Muscle layer of colon (tissue), 2 donors: ENCODE measurements around the gene TMCC2.
"Not testable (repeated sequence)": the region's sequence is repeated elsewhere in the genome, so short reads cannot be mapped to it uniquely, and the experiment has no call there.

Experiments
- H3K27ac ChIP-seq: one replicate; pipeline ENCODE4 v1.7.0; 2013; ENCODE audit warnings: low read depth, mild to moderate bottlenecking, low read length, moderate library complexity
- H3K27me3 ChIP-seq, 2 donors: one replicate each; pipeline ENCODE4 v1.7.0; 2013; ENCODE audit warnings: low read length in 2 of 2, mild to moderate bottlenecking in 2 of 2; ENCODE audit not compliant: insufficient read depth in 2 of 2, control insufficient read depth in 1 of 2
- H3K36me3 ChIP-seq: one replicate; pipeline ENCODE4 v1.7.0; 2013; ENCODE audit warnings: mild to moderate bottlenecking, low read length; ENCODE audit not compliant: insufficient read depth
- H3K4me1 ChIP-seq: one replicate; pipeline ENCODE4 v1.7.0; 2013; ENCODE audit warnings: mild to moderate bottlenecking, low read length; ENCODE audit not compliant: insufficient read depth
- H3K4me3 ChIP-seq, 2 donors: one replicate each; pipeline ENCODE4 v1.7.0; 2013; ENCODE audit warnings: low read length in 2 of 2, low read depth in 1 of 2, mild to moderate bottlenecking in 1 of 2, moderate library complexity in 1 of 2
- H3K9ac ChIP-seq: one replicate; pipeline ENCODE4 v1.7.0; 2013; ENCODE audit warnings: low read length
- H3K9me3 ChIP-seq: one replicate; pipeline ENCODE4 v1.7.0; 2013; ENCODE audit warnings: mild to moderate bottlenecking, low read length
- donor health status: abdominal sarcoma.
- donor health status: Adenocarcinoma of cecum.

Gene TMCC2

GRCh38 chr1:205227584-205228013 is at the start of gene TMCC2:
TSS of gene TMCC2 (plus strand) at chr1:205227946. CDS start at chr1:205228565, 619 bp downstream.
- no peaks in the 10 kb centered on the region for H3K9me3 ChIP-seq
- no peaks in the 10 kb centered on the region for H3K27me3 ChIP-seq
- no peaks in the 10 kb centered on the region for H3K36me3 ChIP-seq
- H3K27ac ChIP-seq = peak within 1 kb of the TSS; percentile 60
- peak within 1 kb of the TSS; percentile 21 for H3K9ac ChIP-seq
- peaks cover 23% of the 10 kb centered on the region for H3K4me1 ChIP-seq
- H3K4me3 ChIP-seq = peak within 1 kb of the TSS; percentile 72 to 79

GRCh38 chr1:205179842-205180241 is 47.9 kb upstream of the TMCC2 start:
- Histone ChIP-seq H3K36me3 (no peaks in the 10 kb centered on the region), H3K4me3 (no peak overlapping the region)

GRCh38 chr1:205180331-205180730 is 47.4 kb upstream of the TMCC2 start:
- not testable (repeated sequence) for H3K4me3 ChIP-seq, H3K36me3 ChIP-seq, H3K9ac ChIP-seq, H3K9me3 ChIP-seq, H3K27me3 ChIP-seq, H3K27ac ChIP-seq
- peaks cover 24% of the 10 kb centered on the region for H3K4me1 ChIP-seq

More at GRCh38 chr1:205179842-205180241, 47.9 kb upstream of the TMCC2 start:
- H3K27ac ChIP-seq = no peak overlapping the region
- H3K9me3 ChIP-seq = no peaks in the 10 kb centered on the region
- H3K4me1 ChIP-seq = peaks cover 29% of the 10 kb centered on the region
- H3K27me3 ChIP-seq = no peaks in the 10 kb centered on the region
- H3K9ac ChIP-seq = no peak overlapping the region

- H3K9ac ChIP-seq = no peak overlapping the region
- H3K27me3 ChIP-seq = no peaks in the 10 kb centered on the region
- H3K9me3 ChIP-seq = no peaks in the 10 kb centered on the region
- peaks cover 15% of the 10 kb centered on the region for H3K4me1 ChIP-seq
- H3K4me3 ChIP-seq = no peak overlapping the region
- no peaks in the 10 kb centered on the region for H3K36me3 ChIP-seq
- H3K27ac ChIP-seq = no peak overlapping the region
Observed at GRCh38 chr1:205182930-205183329, 44.8 kb upstream of the TMCC2 start.

GRCh38 chr1:205183676-205184335 is 43.9 kb upstream of the TMCC2 start:
- no peak overlapping the region for H3K27ac ChIP-seq
- no peak overlapping the region for H3K4me3 ChIP-seq
- no peaks in the 10 kb centered on the region for H3K9me3 ChIP-seq
- H3K9ac ChIP-seq = no peak overlapping the region
- H3K4me1 ChIP-seq = peaks cover 15% of the 10 kb centered on the region
- no peaks in the 10 kb centered on the region for H3K27me3 ChIP-seq
- H3K36me3 ChIP-seq = no peaks in the 10 kb centered on the region

- Histone ChIP-seq H3K9ac (no peak overlapping the region), H3K27ac (no peak overlapping the region), H3K36me3 (no peaks in the 10 kb centered on the region), H3K4me1 (peaks cover 28% of the 10 kb centered on the region), H3K9me3 (no peaks in the 10 kb centered on the region), H3K27me3 (no peaks in the 10 kb centered on the region), H3K4me3 (no peak overlapping the region)
Observed at GRCh38 chr1:205186191-205186590, 41.6 kb upstream of the TMCC2 start.

GRCh38 chr1:205187420-205187819 is 40.3 kb upstream of the TMCC2 start:
- Histone ChIP-seq H3K27ac (no peak overlapping the region), H3K4me1 (peaks cover 37% of the 10 kb centered on the region), H3K36me3 (no peaks in the 10 kb centered on the region), H3K4me3 (no peak overlapping the region), H3K27me3 (no peaks in the 10 kb centered on the region), H3K9me3 (no peaks in the 10 kb centered on the region), H3K9ac (no peak overlapping the region)

GRCh38 chr1:205188098-205188497 is 39.6 kb upstream of the TMCC2 start:
- no peak overlapping the region for H3K27ac ChIP-seq
- H3K4me1 ChIP-seq = peaks cover 34% of the 10 kb centered on the region
- no peaks in the 10 kb centered on the region for H3K27me3 ChIP-seq
- no peak overlapping the region for H3K9ac ChIP-seq
- H3K4me3 ChIP-seq = no peak overlapping the region
- H3K9me3 ChIP-seq = no peaks in the 10 kb centered on the region
- H3K36me3 ChIP-seq = no peaks in the 10 kb centered on the region

- no peak overlapping the region for H3K9ac ChIP-seq
- H3K27me3 ChIP-seq = no peaks in the 10 kb centered on the region
- H3K4me3 ChIP-seq = no peak overlapping the region
- no peak overlapping the region for H3K27ac ChIP-seq
- H3K4me1 ChIP-seq = peaks cover 29% of the 10 kb centered on the region
- H3K9me3 ChIP-seq = no peaks in the 10 kb centered on the region
- H3K36me3 ChIP-seq = no peaks in the 10 kb centered on the region
Observed at GRCh38 chr1:205188596-205188995, 39.1 kb upstream of the TMCC2 start.

- H3K4me3 ChIP-seq = no peak overlapping the region
Observed at GRCh38 chr1:205189131-205189530, 38.6 kb upstream of the TMCC2 start.

GRCh38 chr1:205190845-205191577 is 36.7 kb upstream of the TMCC2 start:
- H3K9me3 ChIP-seq = no peaks in the 10 kb centered on the region
- H3K4me1 ChIP-seq = peaks cover 22% of the 10 kb centered on the region
- no peak overlapping the region for H3K27ac ChIP-seq
- H3K27me3 ChIP-seq = no peaks in the 10 kb centered on the region
- no peaks in the 10 kb centered on the region for H3K36me3 ChIP-seq
- H3K9ac ChIP-seq = no peak overlapping the region
- H3K4me3 ChIP-seq = no peak overlapping the region

More at GRCh38 chr1:205189131-205189530, 38.6 kb upstream of the TMCC2 start:
- peaks cover 23% of the 10 kb centered on the region for H3K4me1 ChIP-seq
- no peaks in the 10 kb centered on the region for H3K27me3 ChIP-seq
- no peaks in the 10 kb centered on the region for H3K36me3 ChIP-seq
- H3K9me3 ChIP-seq = no peaks in the 10 kb centered on the region
- no peak overlapping the region for H3K9ac ChIP-seq
- no peak overlapping the region for H3K27ac ChIP-seq
